NCI-H1105 (cell line): ENCODE data around the gene SGPP2.

Source experiments
- DNase-seq: peaks from one replicate; lab custom pipeline; 2025; lab: John Stamatoyannopoulos, UW

SGPP2 gene

DNA sequence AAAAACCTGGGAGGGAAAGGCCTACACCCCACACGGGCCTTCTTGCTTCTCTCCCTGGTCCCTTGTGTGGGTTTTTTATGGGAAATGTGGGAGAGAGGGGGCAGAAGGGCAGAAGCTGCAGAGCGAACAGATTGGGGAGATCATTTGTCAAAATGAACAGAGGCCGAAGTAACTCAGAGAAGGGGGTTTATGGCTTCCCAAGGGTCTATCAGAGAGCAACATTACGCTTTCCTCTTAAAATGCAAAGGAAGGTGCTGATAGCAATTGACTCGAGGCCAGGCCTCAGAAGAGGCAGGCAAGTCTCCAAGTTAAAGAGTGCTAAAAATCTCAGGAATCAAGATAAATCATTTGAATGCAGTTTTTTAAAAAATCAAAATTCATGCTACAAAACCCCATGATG is 101.5 kb downstream of the SGPP2 start:
- no peak for DNase-seq

DNA sequence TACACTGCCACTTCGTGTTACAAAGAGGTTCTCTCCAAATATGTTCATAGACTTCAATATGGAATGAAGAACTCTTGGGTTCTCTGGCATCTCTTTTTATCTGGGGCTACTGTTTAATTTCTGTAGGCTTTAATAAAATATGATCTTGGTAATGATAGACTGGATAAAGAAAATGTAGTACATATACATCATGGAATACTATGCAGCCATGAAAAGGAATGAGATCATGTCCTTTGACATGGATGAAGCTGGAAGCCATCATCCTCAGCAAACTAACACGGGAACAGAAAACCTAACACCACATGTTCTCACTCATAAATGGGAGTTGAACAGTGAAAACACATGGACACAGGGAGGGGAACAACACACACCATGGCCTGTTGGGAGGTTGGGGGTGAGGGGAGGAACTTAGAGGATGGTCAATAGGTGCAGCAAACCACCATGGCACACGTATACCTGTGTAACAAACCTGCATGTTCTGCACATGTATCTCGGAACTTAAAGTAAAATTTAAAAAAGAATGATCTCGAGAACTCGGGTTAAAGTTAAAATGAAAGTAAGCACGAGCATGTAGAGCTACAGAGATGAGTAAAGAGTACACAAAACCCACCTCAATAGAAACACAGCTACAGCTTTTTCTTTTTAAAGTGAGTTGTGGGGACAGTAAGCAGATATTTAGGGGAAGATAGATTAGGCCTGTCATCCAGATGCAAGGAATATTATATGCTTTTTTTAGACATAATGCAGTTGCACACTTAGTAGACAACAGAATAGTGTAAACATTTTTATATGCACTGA is 102.3 kb downstream of the SGPP2 start:
- DNase-seq = no peak

GRCh38 chr2:222532315-222532714 is 108.0 kb downstream of the SGPP2 start:
- no peak for DNase-seq

GRCh38 chr2:222535477-222535876 is 111.1 kb downstream of the SGPP2 start:
- no peak for DNase-seq

- no peak for DNase-seq
Observed at GRCh38 chr2:222538535-222538934, 114.2 kb downstream of the SGPP2 start.

GRCh38 chr2:222544661-222545060 is 120.3 kb downstream of the SGPP2 start:
- no peak for DNase-seq

DNA sequence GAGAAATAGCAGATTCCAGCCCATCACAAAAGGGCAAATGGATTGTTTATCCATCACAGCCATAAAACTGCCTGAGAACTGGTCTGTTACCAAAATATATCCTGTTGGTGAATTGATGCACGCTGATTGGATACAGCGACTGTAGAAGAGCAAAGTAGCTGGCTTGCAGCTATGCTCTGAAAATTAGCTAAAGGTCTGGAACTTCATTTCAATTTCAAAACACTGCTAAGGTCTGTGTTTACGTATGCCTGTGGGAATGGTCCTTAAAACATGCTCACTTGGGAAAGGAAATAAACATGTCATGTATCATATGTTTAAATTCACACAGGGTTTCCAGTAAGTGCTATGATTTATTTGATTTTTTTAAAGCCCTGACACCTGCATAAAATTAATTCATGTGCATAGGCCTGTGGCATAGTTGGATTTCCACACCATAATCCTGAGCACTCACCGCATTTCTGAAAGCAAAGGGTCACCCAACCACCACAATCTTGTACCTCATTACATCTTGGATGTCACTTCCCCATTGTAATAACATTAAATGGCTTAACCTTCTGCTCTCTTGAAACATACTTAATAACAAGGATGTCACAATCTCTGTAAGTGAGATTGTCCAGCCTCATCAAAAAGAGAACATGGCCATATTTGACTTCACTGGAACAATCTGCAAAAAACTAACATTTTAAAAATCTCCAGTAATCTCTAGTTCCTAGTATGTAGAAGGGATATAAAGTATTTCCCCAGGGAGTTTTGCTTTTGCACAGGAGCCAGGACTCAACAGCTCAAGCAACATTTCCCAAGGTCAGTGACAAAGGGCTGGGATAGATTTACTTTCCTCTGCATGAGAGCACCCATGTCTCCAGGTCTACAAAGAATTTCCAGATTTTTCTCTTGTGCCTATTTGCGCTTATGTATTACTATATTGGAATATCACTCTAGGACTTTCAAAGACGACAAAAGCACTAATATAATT is 121.8 kb downstream of the SGPP2 start:
- no peak for DNase-seq

DNA sequence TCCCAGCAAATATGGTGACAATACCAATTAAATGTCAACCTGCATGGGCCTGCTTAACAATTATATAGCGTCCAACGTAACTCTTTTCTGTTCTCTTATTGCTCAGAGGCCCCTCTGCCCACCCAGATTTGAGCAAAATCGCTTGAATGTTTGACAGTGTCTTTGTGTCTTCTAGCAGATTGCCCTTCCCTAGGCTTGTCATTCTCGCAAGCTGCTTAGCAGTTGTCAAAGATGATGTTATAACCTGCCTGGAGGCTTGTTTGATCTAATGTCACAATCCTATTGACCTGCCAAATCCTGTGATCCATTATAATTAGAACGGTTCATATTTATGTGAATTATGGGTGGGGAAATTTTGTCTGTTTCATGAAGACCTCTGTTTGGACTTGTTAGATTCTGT is 122.7 kb downstream of the SGPP2 start:
- DNase-seq = no peak

DNA sequence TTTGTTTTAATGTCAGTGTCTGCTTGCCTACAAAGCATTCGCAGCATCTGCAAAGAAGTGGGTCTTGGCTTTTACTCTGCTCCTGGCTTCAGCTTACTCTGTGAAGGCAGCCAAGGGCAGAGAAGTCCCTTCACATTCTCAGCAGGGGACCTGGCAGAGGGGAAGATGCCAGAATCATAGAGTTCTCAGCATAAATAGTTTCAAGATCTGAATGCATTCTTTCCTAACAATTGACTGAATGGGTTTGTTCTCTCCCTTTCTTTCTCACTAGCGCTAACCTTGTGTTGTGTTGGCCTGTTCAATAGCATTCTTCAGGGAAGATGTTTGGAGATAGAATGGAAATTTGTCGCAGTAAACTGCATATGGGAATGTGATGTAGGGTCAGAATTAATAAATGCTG is 124.6 kb downstream of the SGPP2 start:
- DNase-seq = no peak

DNA sequence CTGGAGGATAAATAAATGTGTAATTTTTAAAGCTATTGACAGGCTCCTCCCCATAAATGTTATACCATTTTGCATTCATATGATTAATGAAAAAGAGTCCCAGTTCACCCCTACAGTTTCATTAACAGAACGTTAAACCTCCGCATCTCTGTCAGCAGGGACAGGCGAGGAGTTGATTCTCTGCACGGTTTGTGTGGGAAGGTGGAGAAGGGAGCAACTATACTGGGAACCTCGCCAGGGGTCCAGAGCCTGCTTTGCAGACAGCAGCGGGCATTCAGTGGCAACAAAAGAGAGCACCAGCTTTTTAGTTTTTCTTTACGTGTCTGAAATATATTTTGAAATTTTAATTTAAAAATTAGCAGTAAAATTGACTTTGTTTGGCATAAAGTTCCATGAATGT is 130.2 kb downstream of the SGPP2 start:
- DNase-seq = no peak

DNA sequence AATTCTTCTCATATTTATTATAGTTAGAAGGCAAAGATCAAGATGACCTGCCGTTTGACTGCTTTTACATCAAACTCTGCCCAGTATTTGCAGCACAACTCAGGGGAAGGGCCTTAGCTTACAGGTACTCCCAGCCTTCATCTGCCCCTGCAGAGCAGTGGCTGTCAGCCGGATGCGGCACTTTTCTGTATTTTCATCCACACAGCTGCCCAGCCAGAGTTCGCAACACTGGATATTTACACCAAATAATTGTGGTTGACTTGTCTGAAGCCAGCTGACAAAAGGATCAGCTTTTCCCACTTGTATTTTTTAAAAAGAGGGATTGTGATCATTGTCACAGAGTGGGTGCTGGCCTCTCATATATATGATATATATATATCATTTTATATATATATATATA is 136.8 kb downstream of the SGPP2 start:
- no peak for DNase-seq

- DNase-seq = peak; percentile 47
Observed at GRCh38 chr2:222561817-222562645, 137.7 kb downstream of the SGPP2 start.

DNA sequence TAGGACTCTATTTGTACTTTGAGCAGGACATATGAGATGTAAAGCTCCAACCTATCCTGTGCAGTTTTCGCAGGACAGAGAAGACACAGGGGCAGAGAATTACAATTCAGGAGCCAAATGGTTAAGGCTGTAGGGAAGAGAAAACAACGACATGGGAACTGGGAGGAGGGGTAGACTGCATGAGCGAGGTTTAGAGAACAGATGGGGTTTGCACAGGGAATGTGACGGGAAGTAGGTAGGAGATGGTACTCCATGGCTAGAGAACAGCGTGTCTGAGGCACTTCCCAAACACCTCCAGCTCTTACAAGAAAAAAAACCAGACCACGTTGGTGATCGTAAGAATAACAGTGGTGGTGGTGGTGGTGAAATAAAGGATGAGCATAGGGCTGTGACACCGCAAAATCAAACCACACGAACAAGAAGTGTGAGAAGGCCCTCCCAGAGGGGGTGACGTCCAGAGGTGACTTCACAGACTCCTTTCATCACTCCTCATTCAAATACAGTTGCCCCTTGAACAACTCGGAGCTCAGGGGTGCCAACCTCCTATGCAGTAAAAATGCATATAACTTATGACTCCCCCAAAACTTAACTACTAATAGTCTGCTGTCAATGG is 138.9 kb downstream of the SGPP2 start:
- no peak for DNase-seq

DNA sequence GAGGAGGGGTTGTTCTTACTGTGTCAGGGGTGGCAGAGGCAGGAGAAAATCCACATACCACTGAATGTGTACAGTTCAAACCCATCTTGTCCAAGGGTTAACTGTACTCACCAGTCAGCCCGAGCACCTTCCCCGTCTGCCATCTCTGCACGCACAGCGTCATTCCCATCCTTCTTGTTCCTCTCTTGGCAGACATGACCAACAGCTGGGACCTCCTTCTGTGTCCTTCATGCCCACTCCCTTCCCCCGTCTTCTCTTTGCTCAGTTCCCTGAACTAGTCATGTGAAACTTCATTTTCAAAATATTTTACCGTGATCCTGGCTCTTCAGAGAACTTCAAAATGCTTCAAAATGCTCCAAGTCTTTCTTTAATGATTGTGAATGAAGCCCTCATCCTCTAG is 139.6 kb downstream of the SGPP2 start:
- DNase-seq = no peak

DNA sequence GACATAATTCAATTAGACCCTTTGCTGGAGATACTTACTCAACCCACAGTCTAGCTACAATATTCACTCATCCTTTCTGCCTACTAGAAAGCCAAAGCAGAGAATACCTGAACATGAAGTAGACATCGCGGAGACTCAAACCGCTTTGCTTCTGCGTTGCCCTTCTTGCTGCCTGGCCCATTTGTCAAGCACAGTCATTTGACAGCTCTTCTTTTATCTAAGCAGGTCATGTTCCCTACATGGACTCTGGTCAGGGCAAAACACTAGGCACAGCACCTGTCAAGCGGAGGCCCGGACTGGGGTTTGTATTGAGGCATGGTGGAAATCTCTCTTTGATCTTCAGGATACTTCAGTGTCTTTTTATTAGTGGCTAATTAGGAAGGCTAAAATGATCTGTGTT is 141.9 kb downstream of the SGPP2 start:
- DNase-seq = no peak

DNA sequence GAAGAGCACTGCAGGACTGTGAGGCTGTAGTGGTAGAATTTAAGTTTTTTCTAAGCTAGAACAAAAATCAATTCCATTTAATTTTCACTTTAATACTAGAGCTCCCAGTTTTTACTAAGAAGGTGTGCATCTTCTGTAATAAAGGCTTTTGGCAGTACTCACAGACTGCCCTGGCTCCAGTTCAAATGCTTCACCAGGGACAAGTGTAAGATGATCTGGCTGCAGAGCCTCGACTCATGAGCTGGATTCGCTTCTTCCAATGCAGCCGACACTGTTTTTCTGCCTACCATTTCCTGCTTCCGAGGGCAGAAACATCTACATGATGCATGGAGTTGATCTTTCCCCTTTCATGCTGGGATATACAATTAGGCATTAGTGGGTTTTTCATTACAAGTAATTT is 144.5 kb downstream of the SGPP2 start:
- peak; percentile 66 for DNase-seq

- DNase-seq = no peak
Observed at GRCh38 chr2:222569826-222570225, 145.5 kb downstream of the SGPP2 start.

GRCh38 chr2:222572264-222572721 is 147.9 kb downstream of the SGPP2 start:
- DNase-seq = no peak

- no peak for DNase-seq
Observed at GRCh38 chr2:222572751-222573174, 148.4 kb downstream of the SGPP2 start.

DNA sequence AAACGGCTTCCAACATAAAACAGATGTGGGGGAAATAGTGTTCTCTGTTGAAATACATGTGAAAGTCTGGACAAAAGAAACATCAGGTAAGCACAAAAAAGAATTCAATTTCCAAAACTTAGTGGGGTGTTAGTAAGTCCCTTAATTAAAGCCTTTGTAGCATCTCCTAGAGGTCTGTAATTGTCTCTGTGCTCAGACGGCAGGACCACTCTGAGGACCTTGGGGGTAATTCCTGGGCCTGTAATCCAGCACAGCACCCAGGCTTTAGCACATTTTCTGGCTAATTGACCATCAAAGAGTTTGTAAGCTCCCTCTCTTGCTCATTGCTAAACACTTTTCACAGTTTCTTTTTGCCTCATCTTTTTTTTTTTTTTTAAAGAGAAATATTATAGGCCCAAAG is 151.3 kb downstream of the SGPP2 start:
- DNase-seq = no peak
